SJSA1 (cell line): ENCODE data around the gene SH2D3A. TPM values are rescaled to one million over a fixed set of nuclear protein-coding genes. Genes with fewer than 3 reads are reported as not detected.

Experiments
- DNase-seq, 2 experiments: peaks; one replicate each; pipeline ENCODE4 v3.0.0-alpha.2; 2015 to 2020; ENCODE audit warnings: low spot score in 2 of 2, low read depth in 1 of 2
- H3K27ac ChIP-seq: fragments of 250-450 bp; sonication (Bioruptor Pico); 2 replicates; pipeline ENCODE4 v1.5.1; 2020; ENCODE audit warnings: mild to moderate bottlenecking, moderate library complexity
- H3K27me3 ChIP-seq: fragments of 250-450 bp; sonication (Bioruptor Pico); replicated peaks from 2 replicates; pipeline ENCODE4 v1.5.1; 2020; ENCODE audit warnings: mild to moderate bottlenecking, moderate library complexity
- H3K36me3 ChIP-seq: fragments of 250-450 bp; sonication (Bioruptor Pico); 2 replicates; pipeline ENCODE4 v1.5.1; 2020; ENCODE audit warnings: mild to moderate bottlenecking
- H3K4me1 ChIP-seq: fragments of 250-450 bp; sonication (Bioruptor Pico); replicated peaks from 2 replicates; pipeline ENCODE4 v1.6.1; 2021; ENCODE audit warnings: mild to moderate bottlenecking
- H3K4me3 ChIP-seq: fragments of 250-450 bp; sonication (Bioruptor Pico); 2 replicates; pipeline ENCODE4 v1.5.1; 2020; ENCODE audit warnings: mild to moderate bottlenecking
- H3K9me3 ChIP-seq: fragments of 250-450 bp; sonication (Bioruptor Pico); replicated peaks from 2 replicates; pipeline ENCODE4 v1.5.1; 2020; ENCODE audit warnings: mild to moderate bottlenecking
- total RNA-seq: library from RNA; depleted of rRNA; stranded (reverse); fragments of >200 nt; shearing (Covaris generic); gene quantifications from 2 replicates; pipeline ENCODE4 v1.2.3, GENCODE V29; 2014

SH2D3A gene
- total RNA-seq, 1 experiment from 2014 or later: not detected

- Histone ChIP-seq H3K9me3 (no peaks in the 10 kb centered on the region), H3K4me1 (peaks cover 23% of the 10 kb centered on the region), H3K4me3 (no peak overlapping the region), H3K27me3 (no peaks in the 10 kb centered on the region), H3K27ac (no peak overlapping the region), H3K36me3 (peaks cover 13% of the 10 kb centered on the region; the same call in 1 of the 2 replicates)
- no peak for DNase-seq
These were observed 33.0 kb downstream of the SH2D3A start for GRCh38 chr19:6734096-6734696.

GRCh38 chr19:6733338-6734095 lies 33.7 kb downstream of the SH2D3A start:
- Histone ChIP-seq H3K4me1 (peaks cover 16% of the 10 kb centered on the region), H3K9me3 (no peaks in the 10 kb centered on the region), H3K36me3 (peaks cover 13% of the 10 kb centered on the region; the same call in 1 of the 2 replicates), H3K27ac (no peak overlapping the region), H3K27me3 (no peaks in the 10 kb centered on the region), H3K4me3 (no peak overlapping the region)
- DNase-seq: no peak

- Histone ChIP-seq H3K4me1 (peaks cover 10% of the 10 kb centered on the region), H3K36me3 (peaks cover 13% of the 10 kb centered on the region; the same call in 1 of the 2 replicates), H3K9me3 (no peaks in the 10 kb centered on the region), H3K27me3 (no peaks in the 10 kb centered on the region), H3K4me3 (no peak overlapping the region), H3K27ac (no peak overlapping the region)
- no peak for DNase-seq
These were observed 34.4 kb downstream of the SH2D3A start for GRCh38 chr19:6732803-6733337.

- H3K4me1 ChIP-seq: peaks cover 9% of the 10 kb centered on the region
- H3K27me3 ChIP-seq: no peaks in the 10 kb centered on the region
- DNase-seq: no peak
- no peak overlapping the region for H3K27ac ChIP-seq
- no peak overlapping the region for H3K4me3 ChIP-seq
- no peaks in the 10 kb centered on the region for H3K9me3 ChIP-seq
- H3K36me3 ChIP-seq: peaks cover 13% of the 10 kb centered on the region; the same call in 1 of the 2 replicates
These were observed 35.4 kb downstream of the SH2D3A start for GRCh38 chr19:6731822-6732221.

GRCh38 chr19:6730941-6731670 lies 36.1 kb downstream of the SH2D3A start:
- Histone ChIP-seq H3K4me3 (no peak overlapping the region), H3K27me3 (no peaks in the 10 kb centered on the region), H3K36me3 (peaks cover 13% of the 10 kb centered on the region; the same call in 1 of the 2 replicates), H3K27ac (no peak overlapping the region), H3K4me1 (peaks cover 3% of the 10 kb centered on the region), H3K9me3 (no peaks in the 10 kb centered on the region)
- DNase-seq: no peak

GRCh38 chr19:6730153-6730804 lies 37.0 kb downstream of the SH2D3A start:
- Histone ChIP-seq H3K27me3 (no peaks in the 10 kb centered on the region), H3K4me1 (no peaks in the 10 kb centered on the region), H3K36me3 (peaks cover 13% of the 10 kb centered on the region; the same call in 1 of the 2 replicates), H3K27ac (no peak overlapping the region), H3K9me3 (no peaks in the 10 kb centered on the region), H3K4me3 (no peak overlapping the region)
- DNase-seq: no peak

- Histone ChIP-seq H3K4me1 (no peaks in the 10 kb centered on the region), H3K9me3 (no peaks in the 10 kb centered on the region), H3K27ac (no peak overlapping the region), H3K27me3 (no peaks in the 10 kb centered on the region), H3K4me3 (no peak overlapping the region), H3K36me3 (peaks cover 13% of the 10 kb centered on the region; the same call in 1 of the 2 replicates)
- DNase-seq: no peak
These were observed 37.6 kb downstream of the SH2D3A start for GRCh38 chr19:6729573-6730152.

GRCh38 chr19:6728346-6728745 lies 38.9 kb downstream of the SH2D3A start:
- Histone ChIP-seq H3K4me1 (no peaks in the 10 kb centered on the region), H3K9me3 (no peaks in the 10 kb centered on the region), H3K27me3 (no peaks in the 10 kb centered on the region), H3K36me3 (peaks cover 13% of the 10 kb centered on the region; the same call in 1 of the 2 replicates), H3K27ac (no peak overlapping the region), H3K4me3 (no peak overlapping the region)
- DNase-seq: no peak

- Histone ChIP-seq H3K4me3 (no peak overlapping the region), H3K36me3 (no peaks in the 10 kb centered on the region), H3K4me1 (no peaks in the 10 kb centered on the region), H3K27me3 (no peaks in the 10 kb centered on the region; the same call in 1 of the 2 replicates), H3K27ac (no peak overlapping the region), H3K9me3 (no peaks in the 10 kb centered on the region)
- no peak for DNase-seq
These were observed 41.6 kb downstream of the SH2D3A start for GRCh38 chr19:6725513-6726231.

- Histone ChIP-seq H3K4me3 (no peak overlapping the region), H3K27me3 (no peaks in the 10 kb centered on the region; the same call in 1 of the 2 replicates), H3K4me1 (no peaks in the 10 kb centered on the region), H3K27ac (no peak overlapping the region), H3K36me3 (no peaks in the 10 kb centered on the region), H3K9me3 (no peaks in the 10 kb centered on the region)
- no peak for DNase-seq
These were observed 42.4 kb downstream of the SH2D3A start for GRCh38 chr19:6724631-6725492.

- H3K27me3 ChIP-seq: no peaks in the 10 kb centered on the region; the same call in 1 of the 2 replicates
- no peak overlapping the region for H3K27ac ChIP-seq
- H3K9me3 ChIP-seq: no peaks in the 10 kb centered on the region
- no peaks in the 10 kb centered on the region for H3K36me3 ChIP-seq
- no peaks in the 10 kb centered on the region for H3K4me1 ChIP-seq
- no peak overlapping the region for H3K4me3 ChIP-seq
- no peak for DNase-seq
These were observed 43.5 kb downstream of the SH2D3A start for GRCh38 chr19:6723738-6724137.

GRCh38 chr19:6723108-6723618 lies 44.1 kb downstream of the SH2D3A start:
- no peaks in the 10 kb centered on the region for H3K4me1 ChIP-seq
- H3K27me3 ChIP-seq: no peaks in the 10 kb centered on the region; the same call in 1 of the 2 replicates
- no peaks in the 10 kb centered on the region for H3K36me3 ChIP-seq
- H3K9me3 ChIP-seq: no peaks in the 10 kb centered on the region
- H3K27ac ChIP-seq: no peak overlapping the region
- H3K4me3 ChIP-seq: no peak overlapping the region
- no peak for DNase-seq
